ENCODE results near the gene HOXB13.
"Not testable (repeated sequence)": the region's sequence is repeated elsewhere in the genome, so short reads cannot be mapped to it uniquely, and the experiment has no call there.

HOXB13 gene

GRCh38 chr17:48717367-48718226, 11.0 kb downstream of the HOXB13 start:
- DNase-seq (ENCODE audit: insufficient read length, low spot score): no peak
- no peak for FAIRE-seq

GRCh38 chr17:48716549-48716948, 12.0 kb downstream of the HOXB13 start:
- FAIRE-seq; DNase-seq (ENCODE audit: insufficient read length, low spot score): not testable (repeated sequence)

- FAIRE-seq: peak; percentile 16
- DNase-seq (ENCODE audit: insufficient read length, low spot score): no peak
Measured at GRCh38 chr17:48715496-48716399, 12.8 kb downstream of the HOXB13 start.

GRCh38 chr17:48711128-48711527, 17.4 kb downstream of the HOXB13 start:
- FAIRE-seq: peak; percentile 26
- no peak for DNase-seq (ENCODE audit: insufficient read length, low spot score)

GRCh38 chr17:48704361-48705248, 23.9 kb downstream of the HOXB13 start:
- FAIRE-seq (peak; percentile 48), DNase-seq (ENCODE audit: insufficient read length, low spot score) (no peak)

GRCh38 chr17:48701864-48702532, 26.6 kb downstream of the HOXB13 start:
- DNase-seq (ENCODE audit: insufficient read length, low spot score) (no peak), FAIRE-seq (peak; percentile 42)

GRCh38 chr17:48693178-48693577, 35.4 kb downstream of the HOXB13 start:
- FAIRE-seq: no peak

GRCh38 chr17:48692049-48692448, 36.5 kb downstream of the HOXB13 start:
- DNase-seq (ENCODE audit: insufficient read length, low spot score) (no peak), FAIRE-seq (no peak)

More at GRCh38 chr17:48693178-48693577, 35.4 kb downstream of the HOXB13 start:
- DNase-seq (ENCODE audit: insufficient read length, low spot score): no peak

GRCh38 chr17:48690655-48691054, 37.9 kb downstream of the HOXB13 start:
- DNase-seq (ENCODE audit: insufficient read length, low spot score) (no peak), FAIRE-seq (no peak)

GRCh38 chr17:48681609-48682008, 46.9 kb downstream of the HOXB13 start:
- FAIRE-seq: no peak

GRCh38 chr17:48679385-48680096, 49.0 kb downstream of the HOXB13 start:
- DNase-seq (ENCODE audit: insufficient read length, low spot score) (no peak), FAIRE-seq (no peak)

More at GRCh38 chr17:48681609-48682008, 46.9 kb downstream of the HOXB13 start:
- no peak for DNase-seq (ENCODE audit: insufficient read length, low spot score)

GRCh38 chr17:48678141-48678971, 50.2 kb downstream of the HOXB13 start:
- DNase-seq (ENCODE audit: insufficient read length, low spot score): peak; percentile 92
- peak; percentile 79 for FAIRE-seq

- DNase-seq (ENCODE audit: insufficient read length, low spot score) (no peak), FAIRE-seq (no peak)
Measured at GRCh38 chr17:48676963-48677558, 51.5 kb downstream of the HOXB13 start.

All from HTR-8/SVneo (cell line).